ENCODE results near the gene SF3A1.

- TF ChIP-seq CTCF (IDR thresholded peaks at IDR 0.05), result no peak
- TF ChIP-seq POLR2A (IDR thresholded peaks at IDR 0.05), result no peak
These were observed 18.7 kb upstream of the SF3A1 start for GRCh38 chr22:30375312-30375849.
